GM12801 (cell line): Measurements from ENCODE around the gene TMEM167B.

Source experiments
- TF ChIP-seq, protein P1 (sequence below): IDR thresholded peaks from one replicate; pipeline ENCODE4 v1.5.1; 2011; ENCODE audit warnings: control low read depth; ENCODE audit not compliant: insufficient read length; ENCODE audit errors: extremely low read depth

TMEM167B gene

DNA sequence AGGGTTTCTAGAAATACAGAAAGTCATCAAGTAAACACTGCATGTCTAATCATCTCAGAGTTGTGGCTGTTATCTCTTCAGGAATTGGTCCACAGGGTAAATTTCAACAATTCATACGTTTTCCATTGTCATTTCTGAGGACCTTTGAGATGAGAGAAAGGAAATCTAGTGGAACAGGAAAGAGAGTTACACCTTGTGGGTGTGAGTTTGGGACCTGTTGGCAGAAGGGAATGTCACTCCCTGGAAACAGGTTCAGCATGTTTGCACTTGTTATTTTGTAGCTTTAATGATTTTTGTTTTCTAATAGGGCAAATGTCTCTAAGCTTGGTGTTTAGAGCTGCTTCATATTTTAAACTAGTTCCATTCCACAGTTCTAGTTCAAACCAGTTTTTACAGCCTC is 5.6 kb downstream of the TMEM167B start:
- TF ChIP-seq, protein P1, sequence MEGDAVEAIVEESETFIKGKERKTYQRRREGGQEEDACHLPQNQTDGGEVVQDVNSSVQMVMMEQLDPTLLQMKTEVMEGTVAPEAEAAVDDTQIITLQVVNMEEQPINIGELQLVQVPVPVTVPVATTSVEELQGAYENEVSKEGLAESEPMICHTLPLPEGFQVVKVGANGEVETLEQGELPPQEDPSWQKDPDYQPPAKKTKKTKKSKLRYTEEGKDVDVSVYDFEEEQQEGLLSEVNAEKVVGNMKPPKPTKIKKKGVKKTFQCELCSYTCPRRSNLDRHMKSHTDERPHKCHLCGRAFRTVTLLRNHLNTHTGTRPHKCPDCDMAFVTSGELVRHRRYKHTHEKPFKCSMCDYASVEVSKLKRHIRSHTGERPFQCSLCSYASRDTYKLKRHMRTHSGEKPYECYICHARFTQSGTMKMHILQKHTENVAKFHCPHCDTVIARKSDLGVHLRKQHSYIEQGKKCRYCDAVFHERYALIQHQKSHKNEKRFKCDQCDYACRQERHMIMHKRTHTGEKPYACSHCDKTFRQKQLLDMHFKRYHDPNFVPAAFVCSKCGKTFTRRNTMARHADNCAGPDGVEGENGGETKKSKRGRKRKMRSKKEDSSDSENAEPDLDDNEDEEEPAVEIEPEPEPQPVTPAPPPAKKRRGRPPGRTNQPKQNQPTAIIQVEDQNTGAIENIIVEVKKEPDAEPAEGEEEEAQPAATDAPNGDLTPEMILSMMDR: no peak

DNA sequence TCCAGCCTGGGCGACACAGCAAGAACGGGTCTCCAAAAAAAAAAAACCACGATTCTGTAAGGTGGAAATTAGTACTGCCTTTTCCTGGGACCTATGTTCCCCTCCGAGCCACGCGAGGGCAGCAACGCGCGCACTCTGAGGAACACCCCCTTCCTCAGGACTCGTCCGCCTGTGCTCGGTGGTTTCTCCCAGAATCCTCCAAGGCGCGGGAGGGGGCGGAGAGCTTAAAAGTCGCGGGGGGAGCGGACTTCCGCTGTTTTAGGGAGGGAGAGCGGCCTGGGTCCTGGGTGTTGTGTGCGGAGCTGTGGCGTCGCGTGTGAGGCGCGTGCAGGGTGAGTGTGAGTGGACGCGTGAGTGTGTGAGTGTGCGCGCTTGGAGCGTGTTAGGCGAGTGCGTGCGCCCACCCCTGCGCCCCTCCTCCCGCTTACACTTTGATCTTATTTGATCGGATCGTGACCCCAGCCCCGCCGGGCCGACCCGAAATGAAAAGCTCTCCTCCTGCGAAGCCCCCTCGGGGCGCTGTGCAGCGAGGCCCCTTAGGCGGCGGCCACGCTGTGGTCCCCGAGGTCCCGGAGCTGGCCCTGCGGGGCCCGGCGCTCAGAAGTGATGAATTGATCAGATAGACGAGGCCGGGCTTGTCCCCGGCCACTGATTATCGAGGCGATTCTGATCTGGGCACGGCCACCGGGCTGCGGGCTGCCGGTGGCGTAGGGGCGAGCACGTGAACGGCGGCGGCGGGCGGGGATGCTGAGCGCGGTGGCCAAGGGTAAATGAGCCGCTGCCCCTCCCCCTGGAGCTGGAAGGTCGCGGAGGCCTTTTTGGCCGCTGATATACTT is 9.6 kb downstream of the TMEM167B start:
- TF ChIP-seq, protein P1: no peak

DNA sequence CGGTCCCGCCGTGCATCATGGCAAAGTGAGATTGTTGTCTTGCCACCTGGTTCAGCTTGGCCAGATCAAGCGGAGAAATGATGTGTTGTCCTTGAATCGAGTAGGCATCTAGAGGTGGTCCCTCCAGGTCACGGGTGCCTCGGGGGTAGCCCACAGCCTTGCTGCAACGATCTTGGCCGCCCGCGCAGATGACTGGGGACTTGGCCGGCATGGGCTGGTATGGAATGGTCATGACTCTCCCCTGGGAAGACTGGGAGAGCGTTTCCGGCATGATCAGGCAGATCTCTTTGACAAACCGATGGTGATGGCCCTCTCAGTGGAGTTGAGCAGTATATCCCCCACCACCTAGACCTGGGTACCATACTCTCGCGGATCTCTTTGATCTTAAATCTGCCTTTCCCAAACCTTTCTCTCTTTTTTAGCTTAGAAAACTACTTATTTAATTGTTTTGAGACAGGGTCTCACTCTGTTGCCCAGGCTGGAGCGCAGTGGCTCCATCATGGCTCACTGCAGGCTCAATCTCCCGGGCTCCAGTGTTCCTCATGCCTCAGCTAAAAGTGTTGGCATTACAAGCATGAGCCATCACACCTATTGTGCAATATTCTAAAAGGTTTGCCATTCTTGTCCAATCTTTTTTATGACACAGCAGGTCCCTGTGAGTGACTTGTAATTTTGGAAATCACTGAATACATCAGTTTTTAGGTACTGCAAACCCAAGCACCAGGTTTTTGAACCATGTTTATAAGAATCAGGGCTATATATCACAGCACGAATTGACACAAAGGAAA is 14.0 kb downstream of the TMEM167B start:
- TF ChIP-seq, protein P1: no peak

- TF ChIP-seq, protein P1: no peak
Observed at GRCh38 chr1:109105881-109106280, 15.3 kb downstream of the TMEM167B start.

DNA sequence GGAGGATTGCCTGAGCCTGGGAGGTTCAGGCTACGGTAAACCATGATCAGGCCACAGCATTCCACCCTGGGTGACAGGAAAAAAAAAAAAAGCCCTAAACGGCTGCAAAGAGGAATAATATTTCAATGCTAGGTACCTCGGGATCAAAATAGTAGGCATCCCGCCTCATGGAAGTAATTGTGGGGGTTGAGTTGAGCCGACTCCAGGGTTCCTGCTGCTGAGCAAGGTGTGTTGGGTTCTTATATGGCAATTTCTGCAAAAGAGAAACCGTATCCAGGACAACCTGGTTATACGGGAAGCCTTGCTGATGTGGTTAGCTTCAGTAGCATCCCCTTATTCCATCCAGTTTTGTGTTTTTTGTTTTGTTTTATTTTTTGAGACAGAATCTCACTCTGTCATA is 17.2 kb downstream of the TMEM167B start:
- TF ChIP-seq, protein P1: no peak

DNA sequence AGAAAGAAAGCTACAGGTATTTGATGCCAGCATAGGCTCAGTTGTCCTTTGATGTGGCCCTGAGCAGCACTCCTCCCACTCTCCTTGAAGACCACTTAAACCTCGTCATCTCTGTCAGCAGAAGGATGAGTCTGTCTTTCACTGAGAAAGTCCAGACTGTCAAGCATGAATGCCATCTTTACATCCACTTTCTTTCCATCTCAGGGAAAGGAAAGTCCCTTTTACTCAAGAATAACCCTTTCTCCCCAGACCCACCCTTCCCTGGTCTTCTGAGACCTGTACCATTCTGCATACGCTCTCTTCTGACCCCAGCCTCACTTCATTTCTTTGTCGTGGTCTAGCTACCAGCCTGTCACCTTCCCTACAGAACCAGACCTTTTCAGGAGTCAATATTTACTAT is 19.3 kb downstream of the TMEM167B start:
- TF ChIP-seq, protein P1: no peak

- TF ChIP-seq, protein P1: no peak
Observed at GRCh38 chr1:109111386-109112055, 21.0 kb downstream of the TMEM167B start.
